ENCODE data around the gene WBP1L.
"Not testable (repeated sequence)": the region's sequence is repeated elsewhere in the genome, so short reads cannot be mapped to it uniquely, and the experiment has no call there.

WBP1L gene

GRCh38 chr10:102844190-102844776 lies 100.5 kb downstream of the WBP1L start:
- DNase-seq = peak in 1 of 3 donors; percentile 5
- 95% methylated on average over 3 of the region's 6 CpGs for WGBS (ENCODE audit: insufficient coverage)
- POLR2A ChIA-PET; H3K27ac ChIP-seq (ENCODE audit: insufficient read depth in 1 of 2, low read depth in 1 of 2, low read length in 2 of 2, poor library complexity in 1 of 2, severe bottlenecking in 2 of 2); H3K27me3 ChIP-seq (replicated peaks in 2 of 5; ENCODE audit: control insufficient read depth in 4 of 5, insufficient read depth in 5 of 5, low read length in 4 of 5); H3K36me3 ChIP-seq (ENCODE audit: control insufficient read depth in 4 of 4, insufficient read depth in 4 of 4, low read length in 3 of 4); H3K9me3 ChIP-seq (ENCODE audit: control extremely low read depth in 1 of 5, control insufficient read depth in 4 of 5, insufficient read depth in 2 of 5, low read depth in 1 of 5, low read length in 4 of 5); H3K4me1 ChIP-seq (ENCODE audit: control extremely low read depth in 1 of 4, control insufficient read depth in 4 of 4, insufficient read depth in 4 of 4, low read length in 3 of 4); H3K4me3 ChIP-seq (ENCODE audit: control insufficient read depth in 1 of 7, extremely low read depth in 1 of 7, insufficient read depth in 4 of 7, low read depth in 2 of 7, low read length in 6 of 7): not testable (repeated sequence)
- CTCF ChIA-PET = interaction anchor here (1.8 kb wide), 1 partner anchor 9 kb away, joined by 6 read pairs; no protein-coding TSS in a partner anchor

- Histone ChIP-seq H3K36me3 (ENCODE audit: control insufficient read depth in 4 of 4, insufficient read depth in 4 of 4, low read length in 3 of 4) (no peaks in the 10 kb centered on the region), H3K9me3 (ENCODE audit: control extremely low read depth in 1 of 5, control insufficient read depth in 4 of 5, insufficient read depth in 2 of 5, low read depth in 1 of 5, low read length in 4 of 5) (peaks cover 0 to 7% (median 4%) of the 10 kb centered on the region in 5 experiments), H3K4me3 (ENCODE audit: control insufficient read depth in 1 of 7, extremely low read depth in 1 of 7, insufficient read depth in 4 of 7, low read depth in 2 of 7, low read length in 6 of 7) (no peak overlapping the region), H3K27me3 (replicated peaks in 2 of 5; ENCODE audit: control insufficient read depth in 4 of 5, insufficient read depth in 5 of 5, low read length in 4 of 5) (no peaks in the 10 kb centered on the region), H3K4me1 (ENCODE audit: control extremely low read depth in 1 of 4, control insufficient read depth in 4 of 4, insufficient read depth in 4 of 4, low read length in 3 of 4) (no peaks in the 10 kb centered on the region), H3K27ac (ENCODE audit: insufficient read depth in 1 of 2, low read depth in 1 of 2, low read length in 2 of 2, poor library complexity in 1 of 2, severe bottlenecking in 2 of 2) (no peak overlapping the region)
- 91% methylated on average over 8 of the region's 9 CpGs for WGBS (ENCODE audit: insufficient coverage)
- POLR2A ChIA-PET = no interaction called here
- CTCF ChIA-PET = interaction anchor here (1.8 kb wide), 1 partner anchor 10 kb away, joined by 6 read pairs; no protein-coding TSS in a partner anchor
- no peak for DNase-seq
Measured at GRCh38 chr10:102845352-102845902, 101.7 kb downstream of the WBP1L start.

GRCh38 chr10:102850025-102850518 lies 106.3 kb downstream of the WBP1L start:
- no peaks in the 10 kb centered on the region for H3K36me3 ChIP-seq (ENCODE audit: control insufficient read depth in 4 of 4, insufficient read depth in 4 of 4, low read length in 3 of 4)
- H3K9me3 ChIP-seq (ENCODE audit: control extremely low read depth in 1 of 5, control insufficient read depth in 4 of 5, insufficient read depth in 2 of 5, low read depth in 1 of 5, low read length in 4 of 5) = peaks cover 0 to 3% (median 0%) of the 10 kb centered on the region in 5 experiments
- ChIA-PET CTCF (interaction anchor here (0.7 to 1.4 kb wide), 2 partner anchors 27 to 236 kb away, joined by 4 read pairs; no protein-coding TSS in a partner anchor), POLR2A (no interaction called here)
- DNase-seq = no peak
- no peaks in the 10 kb centered on the region for H3K27me3 ChIP-seq (replicated peaks in 2 of 5; ENCODE audit: control insufficient read depth in 4 of 5, insufficient read depth in 5 of 5, low read length in 4 of 5)
- no peak overlapping the region for H3K27ac ChIP-seq (ENCODE audit: insufficient read depth in 1 of 2, low read depth in 1 of 2, low read length in 2 of 2, poor library complexity in 1 of 2, severe bottlenecking in 2 of 2)
- H3K4me1 ChIP-seq (ENCODE audit: control extremely low read depth in 1 of 4, control insufficient read depth in 4 of 4, insufficient read depth in 4 of 4, low read length in 3 of 4) = peaks cover 0 to 4% (median 1%) of the 10 kb centered on the region in 4 experiments
- no peak overlapping the region for H3K4me3 ChIP-seq (ENCODE audit: control insufficient read depth in 1 of 7, extremely low read depth in 1 of 7, insufficient read depth in 4 of 7, low read depth in 2 of 7, low read length in 6 of 7)
- WGBS (ENCODE audit: insufficient coverage) = 100% methylated on average over 2 of the region's 9 CpGs

DNA sequence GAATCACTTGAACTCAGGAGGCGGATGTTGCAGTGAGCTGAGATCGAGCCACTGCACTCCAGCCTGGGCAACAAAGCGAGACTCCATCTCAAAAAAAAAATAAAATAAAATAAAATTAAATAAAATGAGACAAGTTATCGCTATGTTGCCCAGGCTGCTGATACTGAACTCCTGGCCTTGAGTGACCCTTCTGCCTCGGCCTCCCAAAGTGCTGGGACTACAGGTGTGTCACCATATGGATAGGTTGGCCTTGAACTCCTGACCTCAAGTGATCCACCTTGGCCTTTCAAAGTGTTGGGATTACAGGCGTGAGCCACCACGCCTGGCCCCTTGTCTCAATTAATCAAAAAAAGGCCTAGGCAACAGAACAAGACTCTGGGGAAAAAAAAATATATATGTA lies 109.5 kb downstream of the WBP1L start:
- H3K27me3 ChIP-seq (replicated peaks in 2 of 5; ENCODE audit: control insufficient read depth in 4 of 5, insufficient read depth in 5 of 5, low read length in 4 of 5); H3K4me1 ChIP-seq (ENCODE audit: control extremely low read depth in 1 of 4, control insufficient read depth in 4 of 4, insufficient read depth in 4 of 4, low read length in 3 of 4); DNase-seq; CTCF ChIA-PET; H3K4me3 ChIP-seq (ENCODE audit: control insufficient read depth in 1 of 7, extremely low read depth in 1 of 7, insufficient read depth in 4 of 7, low read depth in 2 of 7, low read length in 6 of 7); H3K9me3 ChIP-seq (ENCODE audit: control extremely low read depth in 1 of 5, control insufficient read depth in 4 of 5, insufficient read depth in 2 of 5, low read depth in 1 of 5, low read length in 4 of 5); H3K36me3 ChIP-seq (ENCODE audit: control insufficient read depth in 4 of 4, insufficient read depth in 4 of 4, low read length in 3 of 4); H3K27ac ChIP-seq (ENCODE audit: insufficient read depth in 1 of 2, low read depth in 1 of 2, low read length in 2 of 2, poor library complexity in 1 of 2, severe bottlenecking in 2 of 2): not testable (repeated sequence)
- POLR2A ChIA-PET = interaction anchor here (0.7 kb wide), 1 partner anchor 504 kb away, joined by 3 read pairs; no protein-coding TSS in a partner anchor
- 96% methylated on average over 2 of the region's 7 CpGs for WGBS (ENCODE audit: insufficient coverage)

DNA sequence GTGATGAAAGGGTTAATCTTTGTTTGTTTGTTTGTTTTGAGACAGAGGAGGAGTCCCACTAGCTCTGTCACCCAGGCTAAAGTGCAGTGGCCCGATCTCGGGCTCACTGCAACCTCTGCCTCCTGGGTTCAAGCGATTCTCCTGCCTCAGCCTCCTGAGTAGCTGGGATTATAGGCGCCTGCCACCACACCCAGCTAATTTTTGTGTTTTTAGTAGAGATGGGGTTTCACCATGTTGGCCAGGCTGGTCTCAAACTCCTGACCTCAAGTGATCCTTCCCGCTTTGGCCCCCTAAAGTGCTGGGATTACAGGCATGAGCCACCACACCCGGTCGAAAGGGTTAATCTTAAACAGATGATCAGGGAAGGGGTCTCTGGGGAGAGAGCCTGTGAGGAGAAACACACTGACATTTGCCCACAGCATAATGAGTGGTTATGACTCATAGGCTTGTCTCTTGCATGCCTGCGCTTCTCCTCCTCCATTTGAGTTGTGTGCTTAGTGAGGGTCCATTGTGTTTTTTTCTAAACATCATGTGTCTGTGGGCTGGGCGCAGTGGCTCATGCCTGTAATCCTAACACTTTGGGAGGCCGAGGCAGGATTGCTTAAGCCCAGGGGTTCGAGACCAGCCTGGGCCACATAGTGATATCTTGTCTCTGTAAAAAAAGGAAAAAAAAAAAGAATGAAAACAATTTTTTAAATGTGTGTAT lies 112.1 kb downstream of the WBP1L start:
- H3K27ac ChIP-seq (ENCODE audit: insufficient read depth in 1 of 2, low read depth in 1 of 2, low read length in 2 of 2, poor library complexity in 1 of 2, severe bottlenecking in 2 of 2) = peak overlapping the region in 1 of 2 experiments; percentile 21
- H3K36me3 ChIP-seq (ENCODE audit: control insufficient read depth in 4 of 4, insufficient read depth in 4 of 4, low read length in 3 of 4); H3K4me3 ChIP-seq (ENCODE audit: control insufficient read depth in 1 of 7, extremely low read depth in 1 of 7, insufficient read depth in 4 of 7, low read depth in 2 of 7, low read length in 6 of 7); H3K9me3 ChIP-seq (ENCODE audit: control extremely low read depth in 1 of 5, control insufficient read depth in 4 of 5, insufficient read depth in 2 of 5, low read depth in 1 of 5, low read length in 4 of 5); H3K4me1 ChIP-seq (ENCODE audit: control extremely low read depth in 1 of 4, control insufficient read depth in 4 of 4, insufficient read depth in 4 of 4, low read length in 3 of 4); H3K27me3 ChIP-seq (replicated peaks in 2 of 5; ENCODE audit: control insufficient read depth in 4 of 5, insufficient read depth in 5 of 5, low read length in 4 of 5); POLR2A ChIA-PET: not testable (repeated sequence)
- DNase-seq = peak in 2 of 3 donors; percentile 21 to 44
- CTCF ChIA-PET = interaction anchor here (0.6 kb wide), 2 partner anchors 238 to 406 kb away, joined by 3 to 5 read pairs; no protein-coding TSS in a partner anchor
- 97% methylated on average over 6 of the region's 11 CpGs for WGBS (ENCODE audit: insufficient coverage)

DNA sequence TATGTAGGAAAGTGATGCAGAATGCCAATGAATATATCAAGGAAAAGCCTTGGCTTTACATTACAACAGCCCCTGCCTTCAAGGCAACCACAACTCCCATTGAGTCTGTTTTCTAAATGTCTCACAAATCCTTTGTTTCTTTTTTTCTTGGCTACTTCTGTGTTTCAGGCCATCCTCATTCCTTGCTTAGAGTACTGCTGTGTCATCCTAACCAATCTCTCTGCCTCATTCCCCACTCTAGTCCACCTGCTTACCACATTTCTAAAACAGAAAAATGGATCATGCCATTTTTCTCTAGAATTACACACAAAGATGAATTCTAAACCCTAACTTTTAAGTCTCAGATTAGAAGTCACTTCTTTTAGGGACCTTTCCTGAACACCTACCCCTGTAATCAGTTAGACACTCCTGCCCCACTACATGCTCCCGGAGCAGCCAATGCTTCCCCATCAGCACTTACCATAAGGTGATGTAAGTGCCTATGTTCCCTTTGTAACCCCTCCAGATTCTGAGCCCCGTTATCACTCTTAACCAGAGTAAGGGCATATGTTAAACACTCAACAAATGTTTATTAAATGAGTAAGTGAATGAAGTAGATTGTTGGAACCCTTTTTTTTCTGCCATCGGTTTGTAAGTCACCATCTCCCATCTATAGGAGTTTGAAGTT lies 113.1 kb downstream of the WBP1L start:
- H3K4me1 ChIP-seq (ENCODE audit: control extremely low read depth in 1 of 4, control insufficient read depth in 4 of 4, insufficient read depth in 4 of 4, low read length in 3 of 4) = peaks cover 0 to 4% (median 3%) of the 10 kb centered on the region in 4 experiments
- WGBS (ENCODE audit: insufficient coverage) = no CpG with 5 or more reads among the region's 3 CpGs
- no peaks in the 10 kb centered on the region for H3K27me3 ChIP-seq (replicated peaks in 2 of 5; ENCODE audit: control insufficient read depth in 4 of 5, insufficient read depth in 5 of 5, low read length in 4 of 5)
- no peaks in the 10 kb centered on the region for H3K9me3 ChIP-seq (ENCODE audit: control extremely low read depth in 1 of 5, control insufficient read depth in 4 of 5, insufficient read depth in 2 of 5, low read depth in 1 of 5, low read length in 4 of 5)
- no peak for DNase-seq
- H3K27ac ChIP-seq (ENCODE audit: insufficient read depth in 1 of 2, low read depth in 1 of 2, low read length in 2 of 2, poor library complexity in 1 of 2, severe bottlenecking in 2 of 2) = no peak overlapping the region
- ChIA-PET CTCF (interaction anchor here (0.6 kb wide), 2 partner anchors 237 to 407 kb away, joined by 3 to 5 read pairs; no protein-coding TSS in a partner anchor), POLR2A (no interaction called here)
- H3K4me3 ChIP-seq (ENCODE audit: control insufficient read depth in 1 of 7, extremely low read depth in 1 of 7, insufficient read depth in 4 of 7, low read depth in 2 of 7, low read length in 6 of 7) = no peak overlapping the region
- H3K36me3 ChIP-seq (ENCODE audit: control insufficient read depth in 4 of 4, insufficient read depth in 4 of 4, low read length in 3 of 4) = peaks cover 0 to 5% (median 4%) of the 10 kb centered on the region in 4 experiments

All from common myeloid progenitor, CD34-positive (primary cell).